Hepatocyte (in vitro differentiated cells): Measurements from ENCODE around the gene MTHFR.

ENCODE experiments used
- CTCF ChIP-seq: fragments of 200-600 bp; sonication (generic); IDR thresholded peaks from 2 replicates; pipeline ENCODE4 v1.5.1; 2016; ENCODE audit warnings: antibody characterized with exemption, mild to moderate bottlenecking; ENCODE audit not compliant: poor library complexity
- EZH2 ChIP-seq: fragments of 200-600 bp; sonication (generic); IDR thresholded peaks from 2 replicates; pipeline ENCODE4 v1.6.1; 2016; ENCODE audit warnings: antibody characterized with exemption, mild to moderate bottlenecking, borderline replicate concordance

- no peak for TF ChIP-seq EZH2
- TF ChIP-seq CTCF = no peak
Measured at GRCh38 chr1:11767922-11768704, 37.7 kb downstream of the MTHFR start.
